GM19397 (cell line): ENCODE data around the gene ABLIM2.

ENCODE experiments used
- ATAC-seq: cut with Tn5 transposase; IDR thresholded peaks from one replicate; pipeline ENCODE4 v1.9.1; 2021; ENCODE audit warnings: mild to moderate bottlenecking, moderate library complexity; ENCODE audit not compliant: unreplicated experiment

Gene ABLIM2

GRCh38 chr4:8033829-8034528, 124.6 kb downstream of the ABLIM2 start:
- ATAC-seq, result no peak

GRCh38 chr4:8033067-8033755, 125.4 kb downstream of the ABLIM2 start:
- no peak for ATAC-seq

- ATAC-seq, result no peak
Measured at GRCh38 chr4:8032381-8032780, 126.2 kb downstream of the ABLIM2 start.

GRCh38 chr4:8030121-8030781, 128.4 kb downstream of the ABLIM2 start:
- no peak for ATAC-seq

GRCh38 chr4:8029689-8030088, 128.9 kb downstream of the ABLIM2 start:
- ATAC-seq, result no peak

GRCh38 chr4:8028884-8029568, 129.6 kb downstream of the ABLIM2 start:
- ATAC-seq, result no peak

- no peak for ATAC-seq
Measured at GRCh38 chr4:8028368-8028767, 130.2 kb downstream of the ABLIM2 start.

- ATAC-seq, result no peak
Measured at GRCh38 chr4:8026453-8026852, 132.2 kb downstream of the ABLIM2 start.

GRCh38 chr4:8025668-8026067, 132.9 kb downstream of the ABLIM2 start:
- no peak for ATAC-seq

GRCh38 chr4:8024073-8024786, 134.4 kb downstream of the ABLIM2 start:
- no peak for ATAC-seq

- ATAC-seq, result no peak
Measured at GRCh38 chr4:8023696-8024033, 134.9 kb downstream of the ABLIM2 start.

GRCh38 chr4:8022767-8023695, 135.6 kb downstream of the ABLIM2 start:
- ATAC-seq, result no peak

- ATAC-seq, result no peak
Measured at GRCh38 chr4:8021796-8022195, 136.8 kb downstream of the ABLIM2 start.

GRCh38 chr4:8019396-8020365, 138.9 kb downstream of the ABLIM2 start:
- ATAC-seq, result no peak

- no peak for ATAC-seq
Measured at GRCh38 chr4:8016527-8016926, 142.1 kb downstream of the ABLIM2 start.

- no peak for ATAC-seq
Measured at GRCh38 chr4:8015512-8015911, 143.1 kb downstream of the ABLIM2 start.

GRCh38 chr4:8013976-8014726, 144.5 kb downstream of the ABLIM2 start:
- ATAC-seq, result no peak

- no peak for ATAC-seq
Measured at GRCh38 chr4:8012517-8012916, 146.1 kb downstream of the ABLIM2 start.
